Measurements from ENCODE around the gene IFI44L.
A peak's percentile ranks its signal among the peaks of the same experiment; 100 is the strongest.

Gene IFI44L

GRCh38 chr1:78627321-78627720, 7.1 kb downstream of the IFI44L start:
- no peak for DNase-seq
- in situ Hi-C loops (cut with HindIII; ENCODE audit: low pct_ligation_motif_present, low pct_unique_long_range_greater_than_20kb, low sequenced_read_pairs), result no loop called here

GRCh38 chr1:78630600-78630999, 10.4 kb downstream of the IFI44L start:
- in situ Hi-C loops (cut with HindIII; ENCODE audit: low pct_ligation_motif_present, low pct_unique_long_range_greater_than_20kb, low sequenced_read_pairs), result no loop called here
- DNase-seq, result no peak

DNA sequence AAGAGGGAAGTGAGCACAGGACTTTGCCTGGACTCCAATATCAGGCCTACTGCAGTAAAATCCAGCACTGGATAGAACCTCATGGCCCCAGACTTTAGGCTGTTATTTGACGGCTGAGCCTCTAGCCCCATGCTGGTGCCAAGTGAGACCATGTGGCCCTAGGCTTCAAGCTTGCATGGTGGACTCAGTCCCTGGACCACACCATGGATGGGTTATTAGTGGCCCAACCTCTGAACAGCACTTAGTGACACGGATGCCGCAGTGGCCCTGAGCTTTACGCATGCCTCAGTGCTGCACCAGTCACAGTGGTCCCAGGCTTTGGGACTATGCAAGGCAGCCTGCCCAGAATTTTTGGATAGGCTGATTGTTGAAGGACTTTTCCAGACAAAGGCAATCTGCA, 13.0 kb downstream of the IFI44L start:
- DNase-seq, result no peak
- in situ Hi-C loops (cut with HindIII; ENCODE audit: low pct_ligation_motif_present, low pct_unique_long_range_greater_than_20kb, low sequenced_read_pairs), result no loop called here

DNA sequence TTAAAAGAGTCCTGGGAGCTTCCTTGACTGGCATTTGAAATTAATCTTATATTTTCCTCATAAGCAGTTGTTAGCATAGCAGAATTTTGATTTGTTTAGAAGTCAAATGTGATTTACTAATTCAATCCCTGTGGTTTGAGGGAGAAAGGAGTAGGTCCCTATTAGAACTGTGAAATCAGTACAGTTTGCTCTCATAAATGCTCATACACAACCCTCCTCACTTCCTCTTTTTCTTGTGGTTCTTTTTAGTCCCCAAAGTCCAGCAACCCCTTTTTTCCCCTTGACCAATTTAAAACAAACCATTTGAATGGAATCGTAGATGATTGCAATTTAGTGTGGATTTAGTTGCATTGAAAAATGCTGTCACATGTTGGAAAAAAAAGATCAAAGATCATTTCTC, 20.2 kb downstream of the IFI44L start:
- DNase-seq, result no peak
- in situ Hi-C loops (cut with HindIII; ENCODE audit: low pct_ligation_motif_present, low pct_unique_long_range_greater_than_20kb, low sequenced_read_pairs), result no loop called here

DNA sequence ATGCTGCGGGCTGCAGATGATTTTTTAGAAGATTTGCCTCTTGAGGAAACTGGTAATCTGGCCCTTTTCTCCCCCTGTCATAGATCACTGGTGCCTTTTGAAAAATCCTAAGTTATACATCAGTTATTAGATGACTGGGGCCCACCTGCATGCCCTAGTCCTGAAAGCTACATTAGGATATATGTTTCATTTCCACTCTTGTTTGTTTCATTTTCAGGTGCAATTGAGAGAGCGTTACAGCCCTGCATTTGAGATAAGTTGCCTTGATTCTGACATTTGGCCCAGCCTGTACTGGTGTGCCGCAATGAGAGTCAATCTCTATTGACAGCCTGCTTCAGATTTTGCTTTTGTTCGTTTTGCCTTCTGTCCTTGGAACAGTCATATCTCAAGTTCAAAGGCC, 21.3 kb downstream of the IFI44L start:
- in situ Hi-C loops (cut with HindIII; ENCODE audit: low pct_ligation_motif_present, low pct_unique_long_range_greater_than_20kb, low sequenced_read_pairs), result no loop called here

DNA sequence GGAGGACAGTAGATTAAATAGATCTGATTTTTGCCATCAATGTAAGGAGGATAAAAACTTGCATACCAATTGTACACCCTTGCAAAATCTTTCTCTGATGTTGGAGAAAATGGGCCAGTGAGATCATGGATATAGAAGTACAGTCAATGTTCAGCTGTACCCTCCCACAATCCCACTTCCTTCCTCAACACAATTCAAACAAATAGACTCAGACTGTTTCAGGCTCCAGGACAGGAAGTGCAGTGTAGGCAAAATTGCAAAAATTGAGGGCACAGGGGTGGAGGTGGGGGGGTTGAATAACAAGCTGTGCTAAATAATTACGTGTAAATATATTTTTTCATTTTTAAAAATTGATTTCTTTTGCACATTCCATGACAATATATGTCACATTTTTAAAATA, 25.5 kb downstream of the IFI44L start:
- in situ Hi-C loops (cut with HindIII; ENCODE audit: low pct_ligation_motif_present, low pct_unique_long_range_greater_than_20kb, low sequenced_read_pairs), result no loop called here
- DNase-seq, result no peak

More for the DNA sequence above, 21.3 kb downstream of the IFI44L start:
- no peak for DNase-seq

GRCh38 chr1:78647238-78647637, 27.0 kb downstream of the IFI44L start:
- DNase-seq, result no peak
- in situ Hi-C loops (cut with HindIII; ENCODE audit: low pct_ligation_motif_present, low pct_unique_long_range_greater_than_20kb, low sequenced_read_pairs), result no loop called here

DNA sequence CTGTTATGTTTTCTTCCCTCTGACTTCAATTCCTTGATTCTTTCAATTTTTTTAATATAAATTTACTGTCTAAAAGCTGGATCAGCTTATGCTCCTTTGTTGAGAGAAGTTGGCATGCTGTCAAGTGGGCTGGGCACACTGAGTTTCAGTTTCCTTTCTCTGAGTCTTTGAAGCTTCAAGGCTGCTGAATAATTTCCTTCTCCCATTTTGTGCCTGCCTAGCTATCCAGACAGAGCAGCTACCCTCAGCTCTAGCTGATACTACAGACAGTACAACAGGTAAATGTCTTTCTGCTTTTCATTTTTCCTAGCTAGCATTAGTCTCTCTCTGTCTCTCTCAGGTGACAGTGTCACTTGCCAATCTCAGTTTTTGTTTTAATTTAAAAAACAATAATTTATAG, 29.4 kb downstream of the IFI44L start, which contains the start of gene IFI44:
TSS of gene IFI44 (plus strand) at position 204 of the 400 bp plus-strand sequence. CDS start 365 bp downstream, outside the sequence.
- peak; percentile 85 for DNase-seq
- in situ Hi-C loops (cut with HindIII; ENCODE audit: low pct_ligation_motif_present, low pct_unique_long_range_greater_than_20kb, low sequenced_read_pairs), result no loop called here

DNA sequence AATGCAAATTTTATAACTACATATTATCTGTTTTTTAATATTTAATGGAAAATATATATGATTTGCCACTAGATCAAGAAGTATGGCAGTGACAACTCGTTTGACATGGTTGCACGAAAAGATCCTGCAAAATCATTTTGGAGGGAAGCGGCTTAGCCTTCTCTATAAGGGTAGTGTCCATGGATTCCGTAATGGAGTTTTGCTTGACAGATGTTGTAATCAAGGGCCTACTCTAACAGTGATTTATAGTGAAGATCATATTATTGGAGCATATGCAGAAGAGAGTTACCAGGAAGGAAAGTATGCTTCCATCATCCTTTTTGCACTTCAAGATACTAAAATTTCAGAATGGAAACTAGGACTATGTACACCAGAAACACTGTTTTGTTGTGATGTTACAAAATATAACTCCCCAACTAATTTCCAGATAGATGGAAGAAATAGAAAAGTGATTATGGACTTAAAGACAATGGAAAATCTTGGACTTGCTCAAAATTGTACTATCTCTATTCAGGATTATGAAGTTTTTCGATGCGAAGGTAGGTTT, 29.9 kb downstream of the IFI44L start:
- in situ Hi-C loops (cut with HindIII; ENCODE audit: low pct_ligation_motif_present, low pct_unique_long_range_greater_than_20kb, low sequenced_read_pairs), result no loop called here
- DNase-seq, result no peak

DNA sequence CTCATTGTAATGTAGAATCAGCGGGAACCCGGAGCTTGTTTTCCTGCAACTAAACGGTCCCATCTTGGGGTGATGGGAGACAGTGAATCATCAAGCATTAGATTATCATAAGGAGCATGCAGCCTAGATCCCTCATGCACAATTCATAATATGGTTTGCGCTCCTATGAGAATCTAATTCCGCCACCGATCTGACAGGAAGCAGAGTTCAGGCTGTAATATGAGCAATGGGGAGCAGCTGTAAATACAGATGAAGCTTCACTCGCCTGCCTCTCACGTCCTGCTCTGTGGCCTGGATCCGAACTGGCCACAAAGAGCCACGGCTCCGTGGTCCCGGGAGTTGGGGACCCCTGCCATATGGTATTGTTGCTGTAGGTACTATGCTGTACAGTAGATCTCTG, 31.0 kb downstream of the IFI44L start:
- in situ Hi-C loops (cut with HindIII; ENCODE audit: low pct_ligation_motif_present, low pct_unique_long_range_greater_than_20kb, low sequenced_read_pairs), result no loop called here
- DNase-seq, result no peak

DNA sequence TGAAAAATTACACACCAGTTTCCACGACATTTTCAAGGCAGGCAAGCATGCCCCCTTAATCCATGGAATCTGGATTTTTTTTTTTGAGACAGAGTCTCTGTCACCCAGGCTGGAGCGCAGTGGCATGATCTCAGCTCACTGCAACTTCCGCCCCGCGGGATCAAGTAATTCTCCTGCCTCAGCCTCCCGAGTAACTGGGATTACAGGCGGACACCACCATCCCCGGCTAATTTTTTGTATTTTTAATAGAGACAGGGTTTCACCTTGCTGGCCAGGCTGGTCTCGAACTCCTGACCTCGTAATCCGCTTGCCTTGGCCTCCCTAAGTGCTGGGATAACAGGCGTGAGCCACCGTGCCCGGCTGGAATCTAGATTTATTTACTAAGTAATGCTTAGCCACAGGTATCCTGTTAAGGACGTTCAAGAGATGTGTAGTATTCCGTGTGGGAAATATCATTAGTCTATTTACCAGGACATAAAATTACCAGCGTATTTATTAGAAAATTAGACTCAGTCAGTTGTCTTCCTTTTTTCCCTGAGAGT, 31.8 kb downstream of the IFI44L start:
- DNase-seq, result no peak
- in situ Hi-C loops (cut with HindIII; ENCODE audit: low pct_ligation_motif_present, low pct_unique_long_range_greater_than_20kb, low sequenced_read_pairs), result no loop called here

DNA sequence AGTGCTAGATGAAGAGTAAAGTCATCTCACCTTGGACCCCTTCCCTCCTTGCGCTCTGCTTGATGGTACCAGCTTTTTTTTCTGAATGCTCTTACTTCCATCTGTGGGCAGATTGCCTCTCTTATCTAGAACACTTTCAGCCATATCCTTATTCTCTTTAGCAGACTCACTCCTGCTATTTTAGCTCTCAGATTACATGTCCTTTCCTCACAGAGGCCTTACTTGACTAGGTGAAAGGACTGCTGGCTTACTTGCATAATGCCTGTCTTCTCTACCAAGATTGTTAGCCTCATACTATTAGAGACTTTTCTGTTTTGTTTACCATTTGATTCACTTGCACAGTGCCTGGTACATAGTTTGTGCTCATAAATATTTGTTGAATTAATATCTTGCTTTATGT, 38.7 kb downstream of the IFI44L start:
- in situ Hi-C loops (cut with HindIII; ENCODE audit: low pct_ligation_motif_present, low pct_unique_long_range_greater_than_20kb, low sequenced_read_pairs), result no loop called here

DNA sequence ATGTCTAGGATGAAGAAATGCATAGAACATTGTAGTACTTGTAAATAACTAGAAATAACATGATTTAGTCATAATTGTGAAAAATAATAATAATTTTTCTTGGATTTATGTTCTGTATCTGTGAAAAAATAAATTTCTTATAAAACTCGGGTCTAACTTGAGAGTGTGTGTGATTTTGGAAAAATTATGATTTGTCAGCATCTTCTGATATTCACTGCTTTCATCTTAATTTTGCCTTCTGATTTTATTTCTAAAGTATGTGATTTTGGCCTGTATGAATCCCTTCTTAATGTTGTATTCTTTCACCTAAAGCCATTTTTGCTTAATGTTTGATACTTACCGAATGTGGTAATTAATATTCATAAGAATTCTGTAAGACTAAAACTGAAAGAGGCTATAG, 43.7 kb downstream of the IFI44L start:
- in situ Hi-C loops (cut with HindIII; ENCODE audit: low pct_ligation_motif_present, low pct_unique_long_range_greater_than_20kb, low sequenced_read_pairs), result no loop called here
- DNase-seq, result no peak

More for the DNA sequence above, 38.7 kb downstream of the IFI44L start:
- no peak for DNase-seq

DNA sequence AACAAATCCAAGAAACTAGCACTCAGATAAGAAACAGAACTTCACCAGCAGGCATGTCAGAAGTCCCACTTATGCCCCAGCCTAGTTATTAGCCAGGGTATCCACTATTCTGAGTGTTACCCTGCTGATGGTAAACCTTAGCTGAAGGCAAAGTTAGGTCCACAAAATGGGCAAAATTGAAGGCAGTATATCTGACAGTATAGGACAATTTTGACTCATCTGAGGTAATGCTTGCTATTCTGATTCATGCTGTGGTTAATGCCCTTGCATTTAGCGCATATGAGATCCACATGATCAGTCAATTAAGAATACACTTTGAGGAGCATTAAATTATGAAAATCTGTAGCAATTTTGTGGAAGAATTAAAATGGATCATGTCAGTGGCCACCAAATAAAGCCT, 44.5 kb downstream of the IFI44L start:
- in situ Hi-C loops (cut with HindIII; ENCODE audit: low pct_ligation_motif_present, low pct_unique_long_range_greater_than_20kb, low sequenced_read_pairs), result no loop called here
- no peak for DNase-seq

DNA sequence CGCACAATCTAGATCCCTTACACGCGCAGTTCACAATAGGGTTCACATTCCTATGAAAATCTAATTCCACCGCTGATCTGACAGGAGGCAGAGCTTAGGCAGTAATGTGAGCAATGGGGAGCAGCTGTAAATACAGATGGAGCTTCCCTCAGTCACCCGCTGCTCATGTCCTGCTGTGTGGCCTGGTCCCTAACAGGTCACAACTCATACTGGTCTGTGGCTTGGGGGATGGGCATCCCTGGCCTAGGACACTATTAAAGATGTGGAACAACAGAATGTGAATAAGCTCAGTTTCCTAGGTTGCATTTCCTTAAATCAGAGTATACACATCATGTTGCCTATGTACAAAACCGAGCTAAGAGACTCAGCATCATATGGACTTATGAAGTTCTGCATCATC, 45.6 kb downstream of the IFI44L start:
- in situ Hi-C loops (cut with HindIII; ENCODE audit: low pct_ligation_motif_present, low pct_unique_long_range_greater_than_20kb, low sequenced_read_pairs), result no loop called here
- DNase-seq, result no peak

DNA sequence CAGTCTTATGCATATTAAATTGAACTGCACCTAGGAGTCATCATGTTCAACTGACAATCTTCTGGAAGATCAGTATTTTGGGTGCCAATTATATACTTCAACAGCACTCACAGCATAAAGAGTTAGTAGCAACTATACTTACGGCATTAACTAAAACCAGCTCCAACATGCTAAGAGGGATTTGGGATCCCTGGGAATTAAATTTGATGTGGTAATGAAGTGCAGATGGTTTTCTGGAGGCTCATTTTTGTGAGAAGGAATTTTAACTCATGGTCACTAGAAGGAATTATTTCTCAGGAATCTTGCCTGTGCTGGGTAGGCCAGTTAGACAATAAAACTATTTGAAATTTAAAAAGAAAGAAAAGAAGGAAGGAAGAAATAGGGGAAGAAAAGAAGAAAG, 47.7 kb downstream of the IFI44L start:
- in situ Hi-C loops (cut with HindIII; ENCODE audit: low pct_ligation_motif_present, low pct_unique_long_range_greater_than_20kb, low sequenced_read_pairs), result no loop called here
- no peak for DNase-seq

DNA sequence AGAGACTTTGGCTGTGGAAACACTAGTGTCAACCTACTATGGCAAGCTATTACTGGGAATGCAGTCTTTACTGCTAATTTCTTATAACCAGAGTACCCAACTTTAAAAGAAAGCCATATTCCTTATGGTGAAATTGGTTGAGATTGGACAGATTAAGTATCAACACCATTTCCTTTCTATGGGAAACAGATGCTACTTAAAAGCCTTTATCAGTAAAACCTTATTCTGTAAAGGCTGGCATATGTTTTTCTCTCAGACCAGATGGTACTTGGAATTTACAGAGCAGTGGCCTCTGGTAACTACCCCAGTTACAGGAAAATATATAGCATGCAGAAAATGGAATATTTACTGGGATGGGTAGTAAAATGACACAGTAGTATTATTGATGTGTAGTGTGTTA, 48.2 kb downstream of the IFI44L start:
- in situ Hi-C loops (cut with HindIII; ENCODE audit: low pct_ligation_motif_present, low pct_unique_long_range_greater_than_20kb, low sequenced_read_pairs), result no loop called here
- no peak for DNase-seq

DNA sequence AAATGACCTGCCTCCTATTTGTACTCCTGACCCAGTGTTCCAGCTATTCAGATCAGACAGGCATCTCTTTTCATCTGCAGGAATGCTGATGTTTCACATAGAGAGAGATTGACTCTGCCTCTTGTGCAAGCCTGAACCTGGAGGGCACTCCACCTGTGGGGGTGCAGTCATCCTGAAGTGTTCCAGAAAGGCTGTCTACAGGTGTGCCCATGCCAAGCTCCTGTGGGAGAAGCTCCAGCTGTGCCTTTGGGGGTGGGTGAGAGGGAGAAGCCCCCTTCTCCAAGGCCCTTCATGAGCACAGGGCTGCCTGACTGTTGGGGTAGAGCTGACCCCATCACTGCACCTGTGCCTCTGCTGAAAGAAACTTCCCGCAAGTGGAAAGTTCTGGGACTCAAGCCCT, 52.2 kb downstream of the IFI44L start:
- in situ Hi-C loops (cut with HindIII; ENCODE audit: low pct_ligation_motif_present, low pct_unique_long_range_greater_than_20kb, low sequenced_read_pairs), result no loop called here
- no peak for DNase-seq

GRCh38 chr1:78673120-78673519, 52.9 kb downstream of the IFI44L start:
- in situ Hi-C loops (cut with HindIII; ENCODE audit: low pct_ligation_motif_present, low pct_unique_long_range_greater_than_20kb, low sequenced_read_pairs), result no loop called here
- DNase-seq, result no peak

DNA sequence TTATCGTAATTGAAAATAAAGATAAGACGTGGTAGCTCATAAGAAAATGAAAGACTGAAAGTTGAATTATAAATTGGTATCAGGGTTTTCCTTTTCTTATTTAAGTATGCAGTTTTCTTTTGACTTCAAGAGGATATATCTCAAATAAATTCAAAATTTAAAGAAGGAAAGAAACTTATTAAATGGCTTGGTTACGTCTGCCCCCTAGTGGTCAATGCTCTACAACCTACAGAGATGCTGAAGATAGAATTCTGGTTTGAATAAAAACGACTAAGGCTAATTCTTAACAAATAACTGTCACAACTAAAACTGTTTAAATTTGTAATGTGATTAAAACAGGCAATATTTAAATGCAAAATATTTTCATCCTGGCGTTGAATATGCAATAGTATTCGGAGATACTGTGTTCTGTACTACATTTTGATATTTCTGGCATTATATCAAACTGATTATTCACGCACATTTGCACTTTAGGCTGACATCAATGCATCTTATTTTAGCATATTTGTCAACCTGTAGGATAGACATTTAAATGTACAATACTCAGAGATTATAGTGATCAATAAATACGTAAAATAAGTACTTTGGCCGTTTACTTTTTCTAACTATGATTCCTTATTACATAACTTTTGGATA, 56.2 kb downstream of the IFI44L start:
- in situ Hi-C loops (cut with HindIII; ENCODE audit: low pct_ligation_motif_present, low pct_unique_long_range_greater_than_20kb, low sequenced_read_pairs), result no loop called here
- peak; percentile 64 for DNase-seq

Data from ACHN (cell line).